ENCODE measurements around the gene VAMP1.
"Not testable (repeated sequence)": the region's sequence is repeated elsewhere in the genome, so short reads cannot be mapped to it uniquely, and the experiment has no call there.

VAMP1 gene

GRCh38 chr12:6470375-6471163, at the start of gene VAMP1:
Gene VAMP1 (minus strand): TSS chr12:6470677. CDS start chr12:6470531, 146 bp downstream.
- DNase-seq: peak; percentile 97

GRCh38 chr12:6520186-6520585, 49.7 kb upstream of the VAMP1 start:
- no peak for DNase-seq

DNA sequence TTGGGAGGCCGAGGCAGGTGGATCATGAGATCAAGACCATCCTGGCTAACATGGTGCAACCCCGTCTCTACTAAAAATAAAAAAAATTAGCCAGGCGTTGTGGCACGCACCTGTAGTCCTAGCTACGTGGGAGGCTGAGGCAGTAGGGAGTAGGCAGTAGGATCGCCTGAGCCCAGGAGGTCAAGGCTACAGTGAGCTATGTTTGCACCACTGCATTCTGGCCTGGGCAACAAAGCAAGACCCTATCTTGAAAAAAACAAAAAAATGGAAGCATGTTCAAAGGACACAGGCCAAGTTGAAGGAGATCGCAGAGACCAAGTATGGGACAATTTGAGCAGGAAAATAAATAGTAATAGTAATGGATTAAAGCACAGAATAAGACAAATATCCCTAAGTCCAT, 37.6 kb upstream of the VAMP1 start:
- DNase-seq: no peak

- DNase-seq: no peak
Measured at GRCh38 chr12:6507102-6507998, 36.9 kb upstream of the VAMP1 start.

DNA sequence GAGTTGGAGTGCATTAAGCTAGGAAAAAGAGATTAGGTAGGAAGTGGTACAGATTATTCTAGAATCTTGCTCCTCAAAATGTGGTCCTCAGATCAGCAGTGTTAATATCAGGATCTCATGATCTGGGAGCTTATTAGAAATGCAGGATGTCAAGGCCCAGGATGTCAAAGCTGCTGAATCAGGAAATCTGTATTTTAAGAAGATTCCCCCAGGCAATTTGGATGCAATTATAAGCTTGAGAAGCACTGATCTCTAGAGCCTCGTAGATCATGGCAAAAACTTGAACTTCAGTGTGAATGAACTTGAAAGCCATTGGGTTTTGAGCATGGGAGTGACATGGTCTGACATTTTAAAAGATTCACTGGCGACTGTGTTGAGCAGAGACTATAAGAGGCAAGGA, 30.0 kb upstream of the VAMP1 start:
- no peak for DNase-seq

GRCh38 chr12:6497291-6497690, 26.8 kb upstream of the VAMP1 start:
- not testable (repeated sequence) for DNase-seq

DNA sequence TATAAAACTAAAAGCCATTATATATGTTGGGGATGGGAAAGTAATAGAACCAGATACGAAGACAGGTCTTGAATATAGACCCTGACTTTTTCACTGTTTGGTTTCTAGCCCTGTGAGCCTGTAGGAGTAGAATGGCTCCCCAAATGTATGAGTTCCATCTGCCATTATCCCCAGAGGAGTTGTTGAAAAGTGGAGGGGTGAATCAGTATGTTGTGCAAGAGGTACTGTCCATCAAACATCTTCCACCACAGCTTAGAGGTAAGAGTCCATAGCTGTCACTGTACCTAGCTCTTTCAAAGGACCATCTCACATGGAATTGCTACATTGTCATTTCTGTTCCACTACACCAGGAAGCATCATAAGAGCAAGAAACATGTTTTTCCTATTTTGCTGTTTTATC, 24.5 kb upstream of the VAMP1 start:
- DNase-seq: no peak

DNA sequence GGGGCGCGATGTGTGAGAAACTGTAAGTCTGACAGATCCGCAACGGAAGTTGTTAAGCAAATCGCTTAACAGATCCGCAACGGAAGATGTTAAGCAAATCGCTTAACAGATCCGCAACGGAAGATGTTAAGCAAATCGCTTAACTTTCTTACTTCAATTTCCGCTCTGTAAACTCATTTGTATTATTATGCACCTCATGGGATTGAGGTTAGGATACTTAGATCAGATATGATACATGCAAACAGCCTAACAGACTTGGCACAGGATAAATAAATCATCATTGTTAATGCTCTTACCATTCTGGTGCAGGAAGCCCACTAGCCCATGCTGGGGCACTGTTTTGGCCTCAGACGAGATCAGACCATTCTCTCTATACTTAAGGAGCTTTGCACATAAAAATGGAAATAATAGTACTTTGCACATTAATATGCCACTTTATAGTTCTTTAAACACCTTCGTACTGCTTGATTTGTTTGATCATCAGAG, 23.8 kb upstream of the VAMP1 start:
- DNase-seq: no peak

- DNase-seq: peak; percentile 98
Measured at GRCh38 chr12:6493497-6494257, 23.2 kb upstream of the VAMP1 start, which contains the start of gene NCAPD2. Gene NCAPD2 (plus strand): TSS chr12:6494102. CDS start chr12:6495099, 997 bp downstream.

DNA sequence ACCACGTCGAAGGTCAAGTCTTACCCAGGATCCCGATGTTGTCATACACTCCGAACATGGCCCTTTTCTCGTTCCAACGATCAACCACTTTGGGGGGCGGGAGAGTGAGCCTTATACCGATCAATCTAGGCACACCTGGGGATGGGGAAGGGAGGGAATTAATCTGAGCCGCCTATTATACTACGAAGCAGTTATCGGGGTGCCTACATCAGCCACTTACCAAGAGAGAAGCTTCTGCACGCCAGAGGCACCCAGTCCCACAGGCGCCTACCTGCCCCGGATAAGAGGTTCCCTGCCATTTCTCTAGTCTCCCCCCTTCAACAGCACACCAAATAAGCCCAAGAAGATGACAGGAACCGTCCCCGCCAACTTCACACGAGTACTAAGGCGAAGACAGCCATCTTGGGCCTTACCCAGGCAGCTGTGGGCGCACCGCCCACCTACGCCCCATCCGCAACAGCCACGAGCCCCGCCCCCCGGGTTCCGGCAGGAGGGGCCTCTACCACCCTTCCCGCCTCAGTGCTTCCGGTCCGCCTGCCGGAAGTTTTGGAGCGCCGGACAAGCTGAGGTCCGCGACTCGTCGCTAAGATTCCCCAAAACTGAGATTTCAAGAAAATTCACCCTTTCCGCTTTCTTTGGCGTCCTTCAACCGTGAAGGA, 22.5 kb upstream of the VAMP1 start, which contains the start of gene MRPL51:
TSS of gene MRPL51 (minus strand) at position 425 of the 659 bp plus-strand sequence. CDS start at position 299, 126 bp downstream.
- DNase-seq: peak; percentile 97

DNA sequence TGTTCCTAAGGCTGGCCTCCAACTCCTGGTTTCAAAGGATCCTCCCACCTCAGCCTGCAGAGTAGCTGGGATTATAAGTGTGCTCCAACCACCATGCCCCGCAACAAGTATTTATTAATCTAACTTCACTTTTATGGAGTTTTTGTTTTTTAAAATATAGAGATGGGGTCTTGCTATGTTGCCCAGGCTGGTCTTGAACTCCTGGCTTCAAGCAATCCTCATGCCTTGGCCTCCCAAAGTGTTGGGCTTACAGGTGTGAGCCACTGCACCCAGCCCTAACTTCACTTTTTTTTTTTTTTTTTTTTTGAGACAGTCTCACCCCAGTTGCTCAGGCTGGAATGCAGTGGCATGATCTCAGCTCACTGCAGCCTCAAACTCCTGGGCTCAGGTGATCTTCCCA, 20.2 kb upstream of the VAMP1 start:
- DNase-seq: not testable (repeated sequence)

- no peak for DNase-seq
Measured at GRCh38 chr12:6489449-6489848, 19.0 kb upstream of the VAMP1 start.

GRCh38 chr12:6488240-6488639, 17.8 kb upstream of the VAMP1 start:
- no peak for DNase-seq

- no peak for DNase-seq
Measured at GRCh38 chr12:6478416-6478815, 7.9 kb upstream of the VAMP1 start.

DNA sequence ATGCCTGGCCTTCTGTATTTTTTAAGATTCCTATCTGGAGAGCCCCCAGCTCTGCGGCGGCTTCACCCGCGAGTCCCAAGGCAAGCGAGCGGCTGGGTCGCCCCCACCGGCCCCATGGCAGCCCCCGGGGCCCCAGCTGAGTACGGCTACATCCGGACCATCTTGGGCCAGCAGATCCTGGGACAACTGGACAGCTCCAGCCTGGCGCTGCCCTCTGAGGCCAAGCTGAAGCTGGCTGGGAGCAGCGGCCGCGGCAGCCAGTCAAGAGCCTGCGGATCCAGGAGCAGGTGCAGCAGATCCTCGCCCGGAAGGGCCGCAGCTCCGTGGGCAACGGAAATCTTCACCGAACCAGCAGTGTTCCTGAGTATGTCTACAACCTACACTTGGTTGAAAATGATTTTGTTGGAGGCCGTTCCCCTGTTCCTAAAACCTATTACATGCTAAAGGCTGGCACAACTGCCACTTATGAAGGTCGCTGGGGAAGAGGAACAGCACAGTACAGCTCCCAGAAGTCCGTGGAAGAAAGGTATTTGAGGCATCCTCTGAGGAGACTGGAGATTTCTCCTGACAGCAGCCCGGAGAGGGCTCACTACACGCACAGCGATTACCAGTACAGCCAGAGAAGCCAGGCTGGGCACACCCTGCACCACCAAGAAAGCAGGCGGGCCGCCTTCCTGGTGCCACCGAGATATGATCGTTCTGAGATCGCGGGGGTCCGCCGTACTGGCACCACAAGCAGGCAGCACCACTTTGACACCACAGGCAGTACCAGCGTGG, 7.3 kb upstream of the VAMP1 start:
- not testable (repeated sequence) for DNase-seq

- DNase-seq: no peak
Measured at GRCh38 chr12:6476489-6476888, 6.0 kb upstream of the VAMP1 start.

DNA sequence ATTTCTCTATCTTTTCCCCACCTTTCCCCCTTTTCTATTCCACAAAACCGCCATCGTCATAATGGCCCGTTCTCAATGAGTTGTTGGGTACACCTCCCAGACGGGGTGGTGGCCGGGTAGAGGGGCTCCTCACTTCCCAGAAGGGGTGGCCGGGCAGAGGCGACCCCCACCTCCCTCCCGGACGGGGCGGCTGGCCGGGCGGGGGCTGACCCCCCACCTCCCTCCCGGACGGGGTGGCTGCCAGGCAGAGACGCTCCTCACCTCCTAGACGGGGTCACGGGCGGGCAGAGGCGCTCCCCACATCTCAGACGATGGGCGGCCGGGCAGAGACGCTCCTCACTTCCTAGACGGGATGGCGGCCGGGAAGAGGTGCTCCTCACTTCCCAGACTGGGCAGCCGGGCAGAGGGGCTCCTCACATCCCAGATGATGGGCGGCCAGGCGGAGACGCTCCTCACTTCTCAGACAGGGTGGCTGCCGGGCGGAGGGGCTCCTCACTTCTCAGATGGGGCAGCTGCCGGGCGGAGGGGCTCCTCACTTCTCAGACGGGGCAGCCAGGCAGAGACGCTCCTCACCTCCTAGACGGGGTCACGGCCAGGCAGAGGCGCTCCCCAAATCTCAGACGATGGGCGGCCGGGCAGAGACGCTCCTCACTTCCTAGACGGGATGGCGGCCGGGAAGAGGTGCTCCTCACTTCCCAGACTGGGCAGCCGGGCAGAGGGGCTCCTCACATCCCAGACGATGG, 4.9 kb upstream of the VAMP1 start:
- not testable (repeated sequence) for DNase-seq

DNA sequence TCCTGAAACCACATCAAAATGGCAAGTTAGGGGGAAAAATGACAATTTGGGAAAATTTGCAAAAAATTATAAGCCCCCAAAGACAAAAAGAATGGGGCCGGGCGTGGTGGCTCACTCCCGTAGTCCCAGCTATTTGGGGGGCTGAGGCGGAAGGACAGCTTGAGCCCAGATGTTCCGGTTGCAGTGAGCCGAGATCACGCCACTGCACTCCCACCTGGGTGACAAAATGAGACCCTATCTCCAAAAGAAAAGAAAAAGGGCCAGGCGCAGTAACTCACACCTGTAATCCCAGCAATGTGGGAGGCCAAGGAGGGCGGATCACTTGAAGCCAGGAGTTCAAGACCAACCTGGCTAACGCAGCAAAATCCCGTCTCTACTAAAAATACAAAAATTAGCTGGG, 2.0 kb upstream of the VAMP1 start:
- no peak for DNase-seq

GRCh38 chr12:6471989-6472360, 1.5 kb upstream of the VAMP1 start:
- no peak for DNase-seq

GRCh38 chr12:6469609-6470374, 685 bp downstream of the VAMP1 start:
- DNase-seq: no peak

Measured in NCI-H1694 (cell line).